K562 (cell line): Measurements from ENCODE around the gene CEL. TPM values are rescaled to one million over a fixed set of nuclear protein-coding genes. Genes with fewer than 3 reads are reported as not detected.
A peak's percentile ranks its signal among the peaks of the same experiment; 100 is the strongest.

Source experiments
- ATAC-seq: fragments of 200-7000 bp; cut with Tn5 transposase; 3 replicates; pipeline ENCODE4 v1.9.1; 2020; ENCODE audit warnings: moderate library complexity
- BruUV-seq: library from RNA; stranded (reverse); fragments of 400-500 nt; replicated peaks from 2 replicates; lab custom pipeline; 2021; lab: Mats Ljungman, UMichigan
- CTCF ChIA-PET: fragments of 300-600 bp; formaldehyde crosslinking; extraction: SDS; loops from one replicate; lab custom pipeline; 2021; ENCODE audit warnings: low intra/inter-chr PET ratio; lab: Yijun Ruan, JAX
- POLR2A ChIA-PET: fragments of 300-600, 350-650 bp; sonication (Branson Sonifier 250); formaldehyde crosslinking; extraction: SDS; loops from one replicate; lab custom pipeline; 2021; ENCODE audit warnings: antibody characterized with exemption, inconsistent platforms; lab: Yijun Ruan, JAX
- DNase-seq, 4 experiments: peaks; one replicate each; pipeline versions ENCODE4 v3.0.0 to v3.0.0-alpha.2; 2011 to 2018; ENCODE audit warnings: low spot score in 3 of 4, mixed read lengths in 3 of 4; ENCODE audit errors: extremely low read depth in 1 of 4
- FAIRE-seq: peaks from 2 replicates; lab custom pipeline; 2011; peaks lifted over from hg19 to GRCh38; lab: Jason Lieb, UNC
- H2AFZ ChIP-seq: 2 replicates; pipeline ENCODE4 v1.6.0; 2011; ENCODE audit warnings: low read depth, low read length, control low read depth, inconsistent platforms
- H3K27ac ChIP-seq: fragments of 200-600 bp; 3 replicates; pipeline ENCODE4 v1.8.0; 2011; ENCODE audit warnings: low read depth, mild to moderate bottlenecking, control low read depth, inconsistent platforms, low read length, moderate library complexity, mixed read lengths; ENCODE audit errors: extremely low read depth
- H3K27me3 ChIP-seq, 2 experiments: fragments of 300-600 bp in 1 of 2; 2 replicates in 1 of 2; 3 replicates in 1 of 2; pipeline versions ENCODE4 v1.6.0 to v1.8.0; 2011; ENCODE audit warnings: inconsistent platforms in 2 of 2, low read length in 2 of 2, mild to moderate bottlenecking in 1 of 2, mixed read lengths in 1 of 2, moderate library complexity in 1 of 2; ENCODE audit not compliant: control insufficient read depth in 2 of 2, insufficient read depth in 2 of 2
- H3K36me3 ChIP-seq: fragments of 300-600 bp; 3 replicates; pipeline ENCODE4 v1.8.0; 2011; ENCODE audit warnings: mild to moderate bottlenecking, low read length, inconsistent platforms; ENCODE audit not compliant: control insufficient read depth, insufficient read depth
- H3K4me1 ChIP-seq, 2 experiments: fragments of 200-600 bp in 1 of 2; replicated peaks in 1 of 2; 2 replicates in 1 of 2; 3 replicates in 1 of 2; pipeline versions ENCODE4 v1.5.1 to v1.8.0; 2011; ENCODE audit warnings: inconsistent platforms in 2 of 2, low read length in 2 of 2, mild to moderate bottlenecking in 1 of 2, mixed read lengths in 1 of 2, moderate library complexity in 1 of 2; ENCODE audit not compliant: control insufficient read depth in 2 of 2, insufficient read depth in 2 of 2
- H3K4me2 ChIP-seq: 2 replicates; pipeline ENCODE4 v1.6.1; 2011; ENCODE audit warnings: low read length, control low read depth, inconsistent platforms, mixed read lengths; ENCODE audit not compliant: insufficient read depth
- H3K4me3 ChIP-seq: fragments of 200-600 bp; sonication (generic), shearing (Covaris generic); 2 replicates; pipeline ENCODE4 v1.5.1; 2016; ENCODE audit warnings: control low read depth, inconsistent platforms
- H3K79me2 ChIP-seq: fragments of 200-600 bp; 3 replicates; pipeline ENCODE4 v1.8.0; 2011; ENCODE audit warnings: low read length, inconsistent platforms; ENCODE audit not compliant: control insufficient read depth, insufficient read depth
- H3K9ac ChIP-seq, 2 experiments: 2 replicates each; pipeline versions ENCODE4 v1.6.0 to v1.6.1; 2011; ENCODE audit warnings: low read depth in 2 of 2, low read length in 2 of 2, control low read depth in 1 of 2, inconsistent platforms in 1 of 2, mild to moderate bottlenecking in 1 of 2, mixed read lengths in 1 of 2; ENCODE audit not compliant: insufficient read depth in 1 of 2
- H3K9me1 ChIP-seq: one replicate; pipeline ENCODE4 v1.6.0; 2011; ENCODE audit warnings: inconsistent platforms, mild to moderate bottlenecking, low read length, moderate library complexity; ENCODE audit not compliant: control insufficient read depth, insufficient read depth
- H3K9me3 ChIP-seq: replicated peaks from 2 replicates; pipeline ENCODE4 v1.5.1; 2011; ENCODE audit warnings: low read depth, low read length, inconsistent platforms; ENCODE audit not compliant: control insufficient read depth, insufficient read depth
- H4K20me1 ChIP-seq: replicated peaks from 2 replicates; pipeline ENCODE4 v1.6.1; 2011; ENCODE audit warnings: low read length, inconsistent platforms, mixed read lengths; ENCODE audit not compliant: control insufficient read depth, insufficient read depth
- COPS2 ChIP-seq: fragments of 450-650 bp; conservative IDR thresholded peaks from 2 replicates; pipeline ENCODE4 v1.6.1; 2016; ENCODE audit warnings: mild to moderate bottlenecking, moderate library complexity
- GABPB1 ChIP-seq: sonication (generic); formaldehyde crosslinking; IDR thresholded peaks from 2 replicates; pipeline ENCODE4 v1.8.0; 2022; ENCODE audit warnings: mild to moderate bottlenecking, missing genetic modification reagents
- HDAC3 ChIP-seq: fragments of 450-650 bp; IDR thresholded peaks from 2 replicates; pipeline ENCODE4 v1.6.1; 2018; ENCODE audit warnings: borderline replicate concordance, mild to moderate bottlenecking, moderate library complexity; ENCODE audit not compliant: partially characterized antibody
- KAT7 ChIP-seq: sonication (generic); formaldehyde crosslinking; IDR thresholded peaks from 2 replicates; pipeline ENCODE4 v1.8.0; 2022; ENCODE audit warnings: missing genetic modification reagents, mild to moderate bottlenecking, borderline replicate concordance
- MBD1 ChIP-seq: fragments of 250-450 bp; sonication (Bioruptor Pico); IDR thresholded peaks from 2 replicates; pipeline ENCODE4 v1.8.0; 2022; ENCODE audit warnings: inconsistent platforms
- MECOM ChIP-seq: fragments of 250-450 bp; sonication (Bioruptor Pico); IDR thresholded peaks from 2 replicates; pipeline ENCODE4 v1.8.0; 2022; ENCODE audit warnings: inconsistent platforms
- POLR3A ChIP-seq: IDR thresholded peaks from 2 replicates; pipeline ENCODE4 v1.6.1; 2011; ENCODE audit warnings: borderline replicate concordance, mild to moderate bottlenecking, moderate library complexity; ENCODE audit not compliant: insufficient read length, insufficient read depth; ENCODE audit errors: extremely low read depth
- PTBP1 ChIP-seq: fragments of 200-400 bp; formaldehyde crosslinking; IDR thresholded peaks from 2 replicates; pipeline ENCODE4 v1.6.1; 2017; ENCODE audit warnings: low read depth, low read length
- RCOR1 ChIP-seq, 2 experiments: IDR thresholded peaks; 2 replicates each; pipeline ENCODE4 v1.6.1; 2012; ENCODE audit warnings: low read depth in 2 of 2, low read length in 2 of 2, borderline replicate concordance in 1 of 2, improper control_type of control experiment in 1 of 2
- RFX7 ChIP-seq: fragments of 250-450 bp; sonication (Bioruptor Pico); IDR thresholded peaks from 2 replicates; pipeline ENCODE4 v1.5.1; 2021; ENCODE audit warnings: mild to moderate bottlenecking
- SAFB ChIP-seq: fragments of 200-400 bp; formaldehyde crosslinking; IDR thresholded peaks from 2 replicates; pipeline ENCODE4 v1.6.1; 2017; ENCODE audit warnings: low read depth, low read length, borderline replicate concordance
- SRSF7 ChIP-seq: fragments of 200-400 bp; formaldehyde crosslinking; optimal IDR thresholded peaks from 2 replicates; pipeline ENCODE3; 2017; ENCODE audit warnings: mild to moderate bottlenecking, low read depth, low read length
- TFAP4 ChIP-seq: sonication (generic); formaldehyde crosslinking; IDR thresholded peaks from 2 replicates; pipeline ENCODE4 v1.8.0; 2022; ENCODE audit warnings: missing genetic modification reagents, mild to moderate bottlenecking, moderate library complexity, borderline replicate concordance
- TOE1 ChIP-seq, 2 experiments: fragments of 450-650 bp in 1 of 2; sonication (generic) in 1 of 2; formaldehyde crosslinking in 1 of 2; IDR thresholded peaks; 2 replicates each; pipeline versions ENCODE4 v1.7.1 to v1.8.0; 2016 to 2022; ENCODE audit warnings: borderline replicate concordance in 2 of 2, mild to moderate bottlenecking in 2 of 2, antibody characterized with exemption in 1 of 2, inconsistent platforms in 1 of 2, low read depth in 1 of 2, missing genetic modification reagents in 1 of 2, moderate library complexity in 1 of 2
- ZC3H4 ChIP-seq: sonication (generic); formaldehyde crosslinking; IDR thresholded peaks from 2 replicates; pipeline ENCODE4 v1.9.0; 2021; ENCODE audit warnings: missing genetic modification reagents, borderline replicate concordance
- ZNF445 ChIP-seq: fragments of 250-450 bp; sonication (Bioruptor Pico); IDR thresholded peaks from 2 replicates; pipeline ENCODE4 v1.4.0; 2020; ENCODE audit warnings: low read depth, mild to moderate bottlenecking, moderate library complexity
- ZNF561 ChIP-seq: fragments of 450-650 bp; formaldehyde crosslinking; conservative IDR thresholded peaks from 2 replicates; pipeline ENCODE4 v1.4.0; 2020; ENCODE audit warnings: mild to moderate bottlenecking, moderate library complexity
- WGBS: fragments of 100-300 bp; shearing (Covaris generic); methylation state at CpG from one replicate; pipeline ENCODE4 v1.1.6; 2016; ENCODE audit warnings: low coverage, mixed read lengths; ENCODE audit not compliant: insufficient coverage; ENCODE audit errors: missing lambda C conversion rate; 5-methylcytosine and 5-hydroxymethylcytosine counted together
- in situ Hi-C: fragments of 300-500 bp; cut with MboI; formaldehyde crosslinking; loops from 4 replicates; pipeline ENCODE4 v1.15.0; 2018; ENCODE audit warnings: inconsistent platforms, mixed read lengths
- intact Hi-C: fragments of 100-400 bp; cut with micrococcal nuclease; formaldehyde crosslinking; loops from 2 replicates; pipeline ENCODE4 v1.14.2; 2022
- polyA plus RNA-seq, 8 experiments: library from polyadenylated mRNA; depleted of rRNA in 4 of 8; stranded (reverse) in 5 of 8; unstranded in 3 of 8; fragments of >200 nt; fragmentation: Nextera tagmentation in 2 of 8; fragmentation: Illumina TruSeq in 1 of 8; extraction: Ambion mirVana in 2 of 8; extraction: Trizol in 1 of 8; gene quantifications; 2 replicates each; pipeline versions ENCODE4 v1.2.1 to v1.2.3, GENCODE V29; 2011 to 2014; ENCODE audit warnings: inconsistent platforms in 1 of 8, missing spikeins in 1 of 8
- total RNA-seq, 7 experiments: library from RNA; depleted of rRNA in 6 of 7; stranded (reverse); fragments of >200 nt in 6 of 7; fragmentation: Illumina TruSeq in 2 of 7; extraction: Trizol in 2 of 7; gene quantifications; 2 replicates each; pipeline versions ENCODE4 v1.2.1 to v1.2.3, GENCODE V29; 2011 to 2021; ENCODE audit warnings: low replicate concordance in 1 of 7

Gene CEL
- total and polyA plus RNA-seq, 9 of the 15 experiments (the other 6 are each of a cell fraction or from before 2014, with no cell fraction given) = 0.09 to 3.0 (median 0.51) TPM; not detected in 2

- no peak overlapping the region for H2AFZ ChIP-seq
- intact Hi-C loops (no loop called here), in situ Hi-C loops (loop anchor here (5.0 kb wide), 1 partner anchor 42 kb away; no protein-coding TSS in a partner anchor)
- BruUV-seq = no TSS peak
- no peak overlapping the region for H3K4me3 ChIP-seq
- no peak for ATAC-seq
- no peak overlapping the region for H3K4me2 ChIP-seq
- ChIA-PET CTCF (interaction anchor here (3.0 to 3.7 kb wide), 2 partner anchors 39 to 42 kb away, joined by 26 read pairs; no protein-coding TSS in a partner anchor), POLR2A (interaction anchor here (2.3 kb wide), 1 partner anchor 10 kb away, joined by 7 read pairs; no protein-coding TSS in a partner anchor)
- TF ChIP-seq GABPB1 (CRISPR knock-in tag) (no peak), COPS2 (no peak), MBD1 (no peak), ZC3H4 (no peak), PTBP1 (no peak), TOE1 (IDR thresholded peaks at IDR 0.05; ENCODE audit: borderline replicate concordance) (no peak), TOE1 (CRISPR knock-in tag; IDR thresholded peaks at IDR 0.05; ENCODE audit: borderline replicate concordance, low read depth) (no peak), RFX7 (CRISPR knock-in tag) (no peak), KAT7 (CRISPR knock-in tag) (no peak), HDAC3 (no peak), TFAP4 (CRISPR knock-in tag) (no peak), ZNF445 (CRISPR knock-in tag) (no peak), SRSF7 (no peak), ZNF561 (no peak), RCOR1 (IDR thresholded peaks at IDR 0.05; ENCODE audit: borderline replicate concordance in 1 of 2, low read depth in 2 of 2, low read length in 2 of 2) (no peak), SAFB (no peak), MECOM (CRISPR knock-in tag) (no peak), POLR3A (no peak)
- peaks cover 96% of the 10 kb centered on the region; the same call in 2 of the 3 replicates for H3K36me3 ChIP-seq
- H3K4me1 ChIP-seq = peaks cover 0 to 12% of the 10 kb centered on the region in 2 experiments; a peak in 2 of 5 replicates
- H4K20me1 ChIP-seq = peaks cover 8% of the 10 kb centered on the region; the same call in 1 of the 2 replicates
- 95% methylated on average over 12 of the region's 15 CpGs for WGBS
- no peak for DNase-seq
- H3K9me3 ChIP-seq = no peaks in the 10 kb centered on the region
- H3K79me2 ChIP-seq = no peaks in the 10 kb centered on the region
- FAIRE-seq = no peak
- H3K9ac ChIP-seq = 0 out of 4 replicates have a peak overlapping the region, but pooled peaks of 1 of the 2 experiments have one; percentile 20
- no peak overlapping the region for H3K27ac ChIP-seq
- no peaks in the 10 kb centered on the region for H3K27me3 ChIP-seq
- peaks cover 3% of the 10 kb centered on the region for H3K9me1 ChIP-seq
Observed at GRCh38 chr9:133104718-133105460, 43.1 kb downstream of the CEL start.
